ENCODE results near the gene PKHD1.
"Not testable (repeated sequence)": the region's sequence is repeated elsewhere in the genome, so short reads cannot be mapped to it uniquely, and the experiment has no call there.

Gene PKHD1

DNA sequence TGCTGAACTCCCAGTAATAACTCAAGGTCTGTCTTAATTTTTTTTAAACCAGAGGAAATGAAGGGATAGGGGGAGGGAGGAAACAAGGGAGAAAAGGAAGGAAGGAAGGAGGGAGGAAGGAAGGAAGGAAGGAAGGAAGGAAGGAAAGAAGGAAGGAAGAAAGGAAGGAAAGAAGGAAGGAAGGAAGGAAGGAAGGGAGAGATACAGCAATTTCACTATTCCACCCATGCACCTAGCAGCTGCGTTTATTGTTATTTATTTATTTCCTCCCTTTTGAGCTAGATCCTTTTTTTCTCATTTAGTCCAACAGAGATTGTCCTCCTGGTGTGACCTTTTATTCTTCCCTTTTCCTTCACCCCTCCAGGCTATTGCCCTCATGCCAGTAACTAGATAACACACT is 97.6 kb downstream of the PKHD1 start:
- no peak for DNase-seq (ENCODE audit: low spot score)

DNA sequence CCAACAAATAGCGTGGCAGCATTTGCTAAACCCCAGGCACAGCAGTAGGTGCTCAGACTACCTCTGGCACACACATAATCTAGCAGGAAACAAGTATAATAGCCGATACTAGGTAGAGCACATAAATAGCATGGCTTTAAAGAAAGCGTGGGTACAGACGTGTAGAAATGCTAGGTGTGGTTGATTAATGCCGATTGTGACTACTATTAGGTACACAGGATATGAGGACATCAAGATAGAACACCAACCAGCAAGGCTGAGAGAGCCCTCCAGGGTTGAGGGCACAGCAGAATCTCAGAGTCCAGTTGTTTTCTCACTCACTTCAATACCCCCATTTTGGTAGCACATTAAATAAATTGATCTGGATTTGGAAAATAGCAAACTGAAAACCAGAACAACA is 100.5 kb downstream of the PKHD1 start:
- DNase-seq (ENCODE audit: low spot score): no peak

- no peak for DNase-seq (ENCODE audit: low spot score)
Observed at GRCh38 chr6:51983564-51983963, 103.8 kb downstream of the PKHD1 start.

DNA sequence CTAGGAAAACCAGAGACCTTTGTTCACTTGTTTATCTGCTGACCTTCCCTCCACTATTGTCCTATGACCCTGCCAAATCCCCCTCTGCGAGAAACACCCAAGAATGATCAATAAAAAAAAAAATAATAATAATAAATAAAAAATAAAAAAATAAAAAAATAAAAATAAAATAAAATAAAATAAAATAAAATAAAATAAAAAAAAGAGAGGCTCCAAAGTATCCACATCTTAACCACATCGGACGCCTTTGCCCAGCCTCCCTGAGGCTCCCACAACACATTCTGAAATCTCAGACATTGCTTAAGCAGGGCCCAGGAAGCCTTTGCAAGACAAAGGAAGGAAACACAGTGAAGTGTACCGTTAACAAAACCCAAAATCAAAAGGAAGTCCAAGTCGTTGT is 104.7 kb downstream of the PKHD1 start:
- DNase-seq (ENCODE audit: low spot score): not testable (repeated sequence)

DNA sequence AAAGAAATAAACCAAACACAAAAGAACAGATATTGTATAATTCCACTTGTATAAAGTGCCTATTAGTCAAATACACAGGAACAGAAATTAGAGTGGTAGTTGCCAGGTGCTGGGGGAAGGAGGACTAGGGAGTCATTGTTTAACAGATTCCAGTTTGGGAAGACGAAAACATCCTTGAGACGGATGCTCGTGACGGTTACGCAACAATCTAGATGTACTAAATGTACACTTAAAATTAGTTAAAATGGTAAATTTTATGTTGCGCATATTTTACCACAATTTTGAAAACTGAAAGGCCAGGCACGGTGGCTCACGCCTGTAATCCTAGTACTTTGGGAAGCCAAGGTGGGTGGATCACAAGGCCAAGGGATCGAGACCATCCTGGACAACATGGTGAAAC is 111.0 kb downstream of the PKHD1 start:
- no peak for DNase-seq (ENCODE audit: low spot score)

DNA sequence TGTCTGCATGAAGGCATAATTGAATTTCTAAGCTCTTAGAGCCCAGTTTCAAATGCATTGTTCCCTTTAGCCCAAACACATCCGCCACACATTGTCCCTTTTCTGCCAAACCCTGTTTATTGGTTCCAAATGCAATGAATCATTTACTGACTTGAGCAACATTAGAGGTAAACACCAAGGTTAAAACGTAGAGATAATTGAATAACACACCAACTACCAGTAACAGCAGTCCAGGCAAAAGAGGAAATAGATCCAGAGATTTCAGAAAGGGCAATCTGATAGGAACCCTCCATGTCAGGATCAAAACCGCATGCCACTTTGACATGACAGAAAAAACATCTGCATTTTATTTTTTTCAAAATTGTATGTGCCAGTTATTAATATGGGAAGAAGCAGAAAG is 114.8 kb downstream of the PKHD1 start:
- no peak for DNase-seq (ENCODE audit: low spot score)

- DNase-seq (ENCODE audit: low spot score): no peak
Observed at GRCh38 chr6:51968265-51968664, 119.1 kb downstream of the PKHD1 start.

DNA sequence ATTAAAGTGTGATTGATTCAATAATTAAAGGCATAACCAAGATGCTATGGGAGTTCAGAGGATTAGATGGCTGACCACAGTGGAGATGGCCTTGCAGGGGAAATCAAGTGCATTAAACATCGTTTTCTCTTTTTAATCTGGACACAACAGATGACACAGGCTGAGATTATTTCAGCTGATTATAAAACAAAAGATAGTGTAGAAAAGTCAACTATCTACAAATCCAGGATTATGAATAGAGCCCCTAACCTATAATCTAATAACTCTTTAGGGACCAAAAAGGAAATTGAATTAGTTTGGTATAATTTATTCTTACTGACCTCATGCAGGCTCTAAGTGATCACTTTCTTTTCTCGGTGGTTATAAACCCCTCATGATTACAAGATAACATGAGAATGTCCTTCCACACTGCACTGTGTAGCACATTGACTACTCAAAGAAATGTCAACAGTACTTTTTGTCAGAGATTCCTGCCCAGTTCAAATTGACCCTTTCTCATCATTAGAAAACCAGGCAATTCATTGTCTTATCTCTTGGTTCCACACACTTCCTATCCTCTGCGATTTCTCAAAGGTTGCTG is 122.1 kb downstream of the PKHD1 start:
- DNase-seq (ENCODE audit: low spot score): no peak

- no peak for DNase-seq (ENCODE audit: low spot score)
Observed at GRCh38 chr6:51963980-51964379, 123.4 kb downstream of the PKHD1 start.

GRCh38 chr6:51962354-51962753 is 125.1 kb downstream of the PKHD1 start:
- no peak for DNase-seq (ENCODE audit: low spot score)

GRCh38 chr6:51960419-51960818 is 127.0 kb downstream of the PKHD1 start:
- DNase-seq (ENCODE audit: low spot score): no peak

DNA sequence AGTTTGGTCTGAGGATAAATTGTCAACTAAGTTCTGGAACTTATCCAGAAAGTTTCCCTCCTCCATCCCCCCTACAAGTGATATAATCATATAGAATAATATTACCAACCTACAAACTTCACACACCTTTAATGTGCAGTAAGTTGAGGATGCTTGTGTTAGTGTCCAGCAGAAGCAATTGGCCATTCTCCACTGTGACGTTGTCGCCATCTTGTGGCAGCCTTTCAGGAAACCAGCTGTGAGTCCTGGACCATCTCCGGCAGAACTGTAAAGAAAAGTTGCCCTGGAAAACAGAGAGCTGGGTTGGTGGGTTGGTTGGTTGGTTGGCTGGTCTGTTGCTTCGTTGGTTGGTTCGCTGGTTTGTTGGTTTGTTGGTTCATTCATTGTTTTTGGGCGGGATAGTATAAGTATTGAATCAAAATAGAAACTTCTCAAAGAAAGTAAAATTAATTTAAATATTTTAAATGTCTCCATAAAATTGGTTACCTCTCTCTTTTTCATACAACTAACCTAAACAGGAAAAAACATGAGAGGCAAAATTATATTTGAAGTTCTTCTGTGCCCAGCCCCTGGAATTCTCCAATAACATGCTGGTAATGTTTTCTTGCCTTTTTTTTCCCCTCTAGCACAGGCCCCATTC is 127.5 kb downstream of the PKHD1 start:
- no peak for DNase-seq (ENCODE audit: low spot score)

DNA sequence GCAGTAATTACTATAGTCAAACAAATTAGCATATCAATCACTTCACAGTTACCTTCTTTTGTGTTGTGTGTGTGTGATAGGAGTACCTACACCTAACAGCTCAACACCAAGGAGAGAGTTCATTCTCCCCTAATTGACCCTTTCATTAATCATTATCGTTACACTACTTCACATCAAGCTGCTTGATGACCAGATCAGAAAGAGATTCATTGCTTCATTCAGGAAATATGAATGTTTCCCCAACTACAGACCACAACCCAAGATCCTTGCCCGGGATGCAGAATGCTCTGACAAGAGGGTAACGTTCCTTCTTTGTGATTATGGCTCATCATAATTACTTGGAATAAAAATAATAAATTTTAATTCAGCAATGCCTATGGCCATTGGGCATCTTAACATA is 132.7 kb downstream of the PKHD1 start:
- no peak for DNase-seq (ENCODE audit: low spot score)

DNA sequence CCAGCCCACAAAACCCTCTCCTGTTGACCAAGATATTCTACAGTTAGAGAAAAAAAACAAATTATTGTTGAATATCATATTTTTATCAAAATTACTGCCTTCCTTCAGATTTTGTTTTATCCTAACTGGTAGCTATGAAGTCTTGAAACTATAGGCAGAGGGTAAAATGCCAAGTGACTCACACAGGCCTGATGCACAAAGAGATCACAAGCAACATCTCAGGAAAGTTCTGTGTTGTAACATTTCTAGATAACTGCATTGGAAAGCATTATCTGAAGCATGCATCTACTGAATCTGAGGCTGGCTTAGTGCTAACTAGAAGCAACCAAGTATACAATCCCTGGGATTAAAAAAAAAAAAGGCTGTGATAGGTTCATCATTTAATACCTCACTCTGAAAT is 134.2 kb downstream of the PKHD1 start:
- DNase-seq (ENCODE audit: low spot score): no peak

DNA sequence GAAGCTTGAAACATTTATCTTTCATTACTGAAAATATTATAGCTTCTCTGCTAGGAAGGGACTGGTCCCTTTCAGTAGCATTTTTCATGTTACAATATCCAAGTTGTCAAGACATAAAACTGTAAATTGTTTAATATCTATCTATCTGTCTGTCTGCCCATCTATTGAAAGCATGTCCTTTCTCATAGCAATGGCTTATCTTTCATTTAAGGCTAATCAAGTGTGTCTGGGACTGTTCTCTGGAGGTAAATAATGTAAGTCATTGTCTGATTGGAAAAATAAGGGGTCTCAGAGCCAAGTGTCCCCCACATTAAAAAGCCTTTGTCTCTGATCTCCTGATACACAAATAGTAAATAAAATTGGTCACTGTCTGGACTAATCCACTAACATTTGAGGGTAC is 135.5 kb downstream of the PKHD1 start:
- DNase-seq (ENCODE audit: low spot score): no peak

DNA sequence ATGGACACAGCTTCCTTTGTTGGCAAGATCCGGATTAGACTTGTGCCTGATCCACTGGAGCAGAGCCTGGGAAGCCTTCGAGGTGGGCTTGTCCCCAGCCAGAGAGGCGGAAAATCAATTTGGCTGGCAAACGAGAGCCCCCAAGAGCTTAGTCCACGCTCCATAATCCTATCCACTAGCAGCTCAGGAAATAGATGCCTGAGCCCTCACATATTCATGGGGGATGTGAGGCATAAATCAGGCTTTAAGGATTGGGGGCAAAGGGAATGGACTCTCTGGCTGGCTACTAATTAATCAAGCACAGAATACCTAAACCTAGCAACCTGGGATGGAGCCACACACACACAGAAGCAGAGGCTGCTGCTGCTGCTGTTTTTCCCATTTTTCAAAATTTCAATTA is 137.9 kb downstream of the PKHD1 start:
- DNase-seq (ENCODE audit: low spot score): no peak

DNA sequence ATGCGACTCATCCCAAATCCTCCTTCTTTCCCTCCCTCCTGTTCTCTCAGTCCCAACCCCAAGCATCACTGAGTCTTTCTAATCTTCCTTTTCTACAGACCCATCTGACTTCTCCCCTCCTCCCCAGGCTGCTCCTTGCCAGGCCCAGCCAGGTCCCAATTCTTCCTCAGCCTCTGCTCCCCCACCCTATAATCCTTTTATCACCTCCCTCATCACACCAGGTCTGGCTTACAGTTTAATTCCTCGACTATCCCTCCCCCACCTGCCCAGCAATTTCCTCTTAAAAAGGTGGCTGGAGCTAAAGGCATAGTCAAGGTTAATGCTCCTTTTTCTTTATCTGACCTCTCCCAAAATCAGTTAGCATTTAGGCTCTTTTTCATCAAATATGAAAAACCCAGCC is 147.7 kb downstream of the PKHD1 start:
- not testable (repeated sequence) for DNase-seq (ENCODE audit: low spot score)

GRCh38 chr6:51936531-51937290 is 150.7 kb downstream of the PKHD1 start:
- DNase-seq (ENCODE audit: low spot score): no peak

GRCh38 chr6:51934098-51934497 is 153.3 kb downstream of the PKHD1 start:
- no peak for DNase-seq (ENCODE audit: low spot score)

GRCh38 chr6:51932956-51933355 is 154.5 kb downstream of the PKHD1 start:
- DNase-seq (ENCODE audit: low spot score): no peak

- DNase-seq (ENCODE audit: low spot score): no peak
Observed at GRCh38 chr6:51930602-51931001, 156.8 kb downstream of the PKHD1 start.

DNA sequence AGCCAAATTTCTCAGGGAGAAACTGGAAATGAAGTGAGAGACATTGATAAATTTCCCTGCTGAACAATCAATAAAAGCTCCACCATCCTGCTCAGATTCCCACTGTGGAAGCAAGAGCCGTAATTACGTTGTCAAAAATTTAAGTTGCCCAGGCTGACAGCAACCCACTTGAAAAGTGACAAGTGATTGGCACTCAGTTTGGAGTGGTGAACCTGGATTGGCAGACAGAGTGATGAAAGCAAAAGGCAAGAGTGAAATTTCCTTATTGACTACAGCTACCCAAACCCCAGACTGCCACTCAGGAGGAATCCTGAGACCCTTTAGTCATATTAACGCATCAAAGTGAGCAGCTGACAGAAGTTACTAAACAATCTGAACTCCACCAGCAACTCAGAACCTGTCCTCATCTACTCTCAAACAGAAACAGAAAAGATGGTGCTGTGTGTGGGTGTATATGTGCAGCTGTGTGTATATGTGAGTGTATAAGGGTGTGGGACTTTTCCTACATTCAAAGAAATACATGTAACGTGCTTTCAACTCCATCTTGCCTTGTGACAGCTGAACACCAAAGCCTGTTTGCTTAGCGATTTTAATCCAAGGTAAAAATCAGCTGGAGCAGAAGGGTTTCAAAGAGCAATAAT is 157.4 kb downstream of the PKHD1 start:
- DNase-seq (ENCODE audit: low spot score): no peak

DNA sequence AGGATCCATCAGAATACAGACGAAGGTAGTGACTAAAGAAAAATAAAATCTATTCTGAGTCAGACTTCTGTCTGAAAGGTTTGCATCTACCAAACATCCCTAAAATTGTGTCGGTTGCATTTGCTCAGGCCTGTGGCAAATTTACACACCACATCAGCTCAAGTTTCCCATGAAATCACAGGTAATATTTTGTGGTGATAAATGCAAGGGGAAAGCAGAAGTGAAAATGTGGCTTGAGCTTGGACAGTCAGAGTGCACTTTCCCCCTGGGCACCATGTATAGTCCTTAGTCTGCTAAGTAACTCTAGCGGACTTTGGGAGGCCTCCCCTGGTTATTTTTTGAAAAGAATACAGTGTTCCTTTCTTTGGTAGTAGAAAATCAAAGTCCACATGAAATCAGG is 159.1 kb downstream of the PKHD1 start:
- DNase-seq (ENCODE audit: low spot score): no peak
